H1 (cell line): ENCODE measurements around the gene IL31RA. TPM values are rescaled to one million over a fixed set of nuclear protein-coding genes. Genes with fewer than 3 reads are reported as not detected.

Experiments
- CTCF ChIA-PET: fragments of 300-600 bp; sonication (Branson Sonifier 250); formaldehyde crosslinking; loops from one replicate; lab custom pipeline; 2021; ENCODE audit not compliant: partially characterized antibody; lab: Charles Lee
- POLR2A ChIA-PET: fragments of 300-600 bp; sonication (Branson Sonifier 250); formaldehyde crosslinking; loops from one replicate; lab custom pipeline; 2021; ENCODE audit warnings: inconsistent platforms; ENCODE audit not compliant: partially characterized antibody; lab: Charles Lee
- DNase-seq, 2 experiments: peaks; one replicate each; pipeline versions ENCODE4 v3.0.0 to v3.0.0-alpha.2; 2010 to 2022; ENCODE audit warnings: low spot score in 2 of 2, low read depth in 1 of 2, mixed read lengths in 1 of 2
- FAIRE-seq: peaks from 2 replicates; lab custom pipeline; 2011; peaks lifted over from hg19 to GRCh38; lab: Jason Lieb, UNC
- H2AFZ ChIP-seq: 2 replicates; pipeline ENCODE4 v1.8.1; 2012; ENCODE audit warnings: low read length, inconsistent platforms
- H2AK5ac ChIP-seq: 2 replicates; pipeline ENCODE4 v1.6.1; 2013; ENCODE audit warnings: low read depth, low read length
- H2BK120ac ChIP-seq: replicated peaks from 2 replicates; pipeline ENCODE3; 2013; ENCODE audit warnings: low read depth, low read length, inconsistent platforms
- H2BK12ac ChIP-seq: 2 replicates; pipeline ENCODE4 v1.6.1; 2013; ENCODE audit warnings: low read depth, low read length
- H2BK15ac ChIP-seq: 2 replicates; pipeline ENCODE4 v1.6.1; 2013; ENCODE audit warnings: low read length
- H2BK20ac ChIP-seq: 2 replicates; pipeline ENCODE4 v1.6.1; 2013; ENCODE audit warnings: low read length
- H2BK5ac ChIP-seq: 2 replicates; pipeline ENCODE4 v1.6.1; 2013; ENCODE audit warnings: low read depth, low read length
- H3K14ac ChIP-seq: 2 replicates; pipeline ENCODE4 v1.6.1; 2013; ENCODE audit warnings: inconsistent platforms; ENCODE audit not compliant: insufficient read length
- H3K18ac ChIP-seq: 2 replicates; pipeline ENCODE4 v1.6.1; 2013; ENCODE audit warnings: low read length; ENCODE audit errors: extremely low read depth
- H3K23ac ChIP-seq: 2 replicates; pipeline ENCODE4 v1.6.1; 2013; ENCODE audit warnings: inconsistent platforms; ENCODE audit not compliant: insufficient read length
- H3K23me2 ChIP-seq: 2 replicates; pipeline ENCODE4 v1.6.1; 2013; ENCODE audit warnings: low read depth, low read length
- H3K27ac ChIP-seq: 2 replicates; pipeline ENCODE4 v1.6.1; 2011; ENCODE audit warnings: low read depth, low read length, inconsistent platforms
- H3K27me3 ChIP-seq, 4 experiments: replicated peaks in 1 of 4; 1 replicate in 1 of 4; 2 replicates in 3 of 4; pipeline versions ENCODE4 v1.6.1 to v1.8.1; 2011 to 2013; ENCODE audit warnings: low read length in 3 of 4, mild to moderate bottlenecking in 3 of 4, inconsistent platforms in 2 of 4, mixed read lengths in 2 of 4, moderate library complexity in 1 of 4; ENCODE audit not compliant: control insufficient read depth in 3 of 4, insufficient read depth in 3 of 4; ENCODE audit errors: extremely low read depth in 1 of 4
- H3K36me3 ChIP-seq, 4 experiments: 2 replicates each; pipeline versions ENCODE4 v1.6.1 to v1.8.1; 2011 to 2013; ENCODE audit warnings: mild to moderate bottlenecking in 4 of 4, low read length in 3 of 4, moderate library complexity in 2 of 4, control low read depth in 1 of 4, inconsistent platforms in 1 of 4; ENCODE audit not compliant: insufficient read depth in 4 of 4, control insufficient read depth in 2 of 4
- H3K4ac ChIP-seq: replicated peaks from 2 replicates; pipeline ENCODE3; 2013; ENCODE audit warnings: low read length, low read depth, mixed read lengths, inconsistent platforms; ENCODE audit not compliant: insufficient read length
- H3K4me1 ChIP-seq, 4 experiments: replicated peaks in 1 of 4; 1 replicate in 1 of 4; 2 replicates in 3 of 4; pipeline versions ENCODE4 v1.6.1 to v1.8.1; 2011 to 2013; ENCODE audit warnings: low read length in 3 of 4, inconsistent platforms in 2 of 4, mixed read lengths in 1 of 4; ENCODE audit not compliant: insufficient read depth in 4 of 4, control insufficient read depth in 3 of 4
- H3K4me2 ChIP-seq, 2 experiments: 2 replicates each; pipeline versions ENCODE4 v1.6.1 to v1.8.1; 2011 to 2013; ENCODE audit warnings: low read depth in 2 of 2, low read length in 2 of 2, control low read depth in 1 of 2, inconsistent platforms in 1 of 2, mild to moderate bottlenecking in 1 of 2; ENCODE audit not compliant: insufficient read depth in 1 of 2
- H3K4me3 ChIP-seq, 4 experiments: fragments of 200-600, 300-600 bp in 1 of 4; sonication (generic), shearing (Covaris generic), sonication (Bioruptor Twin) in 1 of 4; 2 replicates each; pipeline versions ENCODE4 v1.5.1 to v1.8.1; 2011 to 2016; ENCODE audit warnings: low read length in 4 of 4, low read depth in 3 of 4, control low read depth in 2 of 4, inconsistent platforms in 2 of 4, mild to moderate bottlenecking in 2 of 4, mixed read lengths in 1 of 4, moderate library complexity in 1 of 4; ENCODE audit not compliant: insufficient read depth in 2 of 4; ENCODE audit errors: extremely low read depth in 1 of 4
- H3K56ac ChIP-seq: replicated peaks from 2 replicates; pipeline ENCODE3; 2013; ENCODE audit warnings: low read depth, mild to moderate bottlenecking, mixed read lengths, low read length, inconsistent platforms; ENCODE audit not compliant: insufficient read length
- H3K79me1 ChIP-seq: 2 replicates; pipeline ENCODE4 v1.6.1; 2013; ENCODE audit warnings: low read depth, low read length, control low read depth
- H3K79me2 ChIP-seq, 2 experiments: 2 replicates each; pipeline versions ENCODE4 v1.6.1 to v1.8.1; 2012 to 2013; ENCODE audit warnings: low read length in 2 of 2, mild to moderate bottlenecking in 2 of 2, inconsistent platforms in 1 of 2; ENCODE audit not compliant: insufficient read depth in 2 of 2, control insufficient read depth in 1 of 2
- H3K9ac ChIP-seq, 4 experiments: replicated peaks in 1 of 4; 1 replicate in 1 of 4; 2 replicates in 3 of 4; pipeline versions ENCODE4 v1.6.1 to v1.8.1; 2011 to 2013; ENCODE audit warnings: low read depth in 3 of 4, low read length in 3 of 4, control low read depth in 2 of 4, mild to moderate bottlenecking in 2 of 4, moderate library complexity in 2 of 4, inconsistent platforms in 1 of 4; ENCODE audit errors: extremely low read depth in 1 of 4
- H3K9me3 ChIP-seq, 2 experiments: 2 replicates each; pipeline versions ENCODE4 v1.6.1 to v1.8.1; 2012 to 2013; ENCODE audit warnings: mild to moderate bottlenecking in 2 of 2, moderate library complexity in 2 of 2, control low read depth in 1 of 2, inconsistent platforms in 1 of 2, low read depth in 1 of 2, low read length in 1 of 2, mixed read lengths in 1 of 2; ENCODE audit not compliant: insufficient read depth in 2 of 2
- H4K20me1 ChIP-seq, 2 experiments: replicated peaks in 1 of 2; 2 replicates each; pipeline versions ENCODE3 to v1.8.1; 2011 to 2013; ENCODE audit warnings: inconsistent platforms in 2 of 2, low read length in 2 of 2, mild to moderate bottlenecking in 1 of 2; ENCODE audit not compliant: insufficient read depth in 2 of 2, control insufficient read depth in 1 of 2
- H4K5ac ChIP-seq: 2 replicates; pipeline ENCODE4 v1.6.1; 2013; ENCODE audit warnings: low read length, low read depth, mixed read lengths, inconsistent platforms; ENCODE audit not compliant: insufficient read length
- H4K8ac ChIP-seq: 2 replicates; pipeline ENCODE4 v1.8.0; 2013; ENCODE audit warnings: mild to moderate bottlenecking, moderate library complexity, low read length, inconsistent platforms; ENCODE audit not compliant: insufficient read depth; ENCODE audit errors: extremely low read depth
- H4K91ac ChIP-seq: replicated peaks from 2 replicates; pipeline ENCODE3; 2013; ENCODE audit warnings: low read length, mixed read lengths, inconsistent platforms; ENCODE audit not compliant: insufficient read length
- BCL11A ChIP-seq, 2 experiments: IDR thresholded peaks; one replicate each; pipeline ENCODE4 v1.6.1; 2011; ENCODE audit warnings: low read depth in 2 of 2, low read length in 2 of 2, mild to moderate bottlenecking in 2 of 2
- CBX5 ChIP-seq: fragments of 300-800, 300-1000 bp; sonication (generic); IDR thresholded peaks from 2 replicates; pipeline ENCODE4 v1.7.1; 2016; ENCODE audit warnings: antibody characterized with exemption, low read length, low read depth
- CHD2 ChIP-seq: IDR thresholded peaks from 2 replicates; pipeline ENCODE4 v1.6.1; 2012; ENCODE audit warnings: low read length, improper control_type of control experiment
- CREB1 ChIP-seq: IDR thresholded peaks from 2 replicates; pipeline ENCODE4 v1.6.1; 2012; ENCODE audit warnings: inconsistent platforms
- GTF2F1 ChIP-seq: IDR thresholded peaks from 2 replicates; pipeline ENCODE4 v1.6.1; 2012; ENCODE audit warnings: low read depth, low read length, improper control_type of control experiment, borderline replicate concordance
- JUN ChIP-seq: IDR thresholded peaks from 2 replicates; pipeline ENCODE4 v1.6.1; 2011; ENCODE audit warnings: low read depth, mild to moderate bottlenecking, improper control_type of control experiment, low read length
- NANOG ChIP-seq: IDR thresholded peaks from 2 replicates; pipeline ENCODE4 v1.6.1; 2011; ENCODE audit warnings: low read length, low read depth, mild to moderate bottlenecking, inconsistent platforms; ENCODE audit not compliant: insufficient read depth, poor library complexity, severe bottlenecking
- PHF8 ChIP-seq: fragments of 200-600 bp; sonication (generic); conservative IDR thresholded peaks from 2 replicates; pipeline ENCODE4 v1.7.1; 2012; ENCODE audit warnings: low read depth, mild to moderate bottlenecking, inconsistent platforms, low read length, moderate library complexity
- POU5F1 ChIP-seq: IDR thresholded peaks from 2 replicates; pipeline ENCODE4 v1.6.1; 2011; ENCODE audit warnings: low read depth, mild to moderate bottlenecking, low read length, moderate library complexity
- RAD21 ChIP-seq, 2 experiments: IDR thresholded peaks in 1 of 2; conservative IDR thresholded peaks in 1 of 2; 2 replicates each; pipeline ENCODE4 v1.6.1; 2011; ENCODE audit warnings: low read depth in 2 of 2, low read length in 2 of 2, improper control_type of control experiment in 1 of 2, inconsistent platforms in 1 of 2, mild to moderate bottlenecking in 1 of 2, moderate library complexity in 1 of 2
- SP4 ChIP-seq: IDR thresholded peaks from 2 replicates; pipeline ENCODE4 v1.6.1; 2012; ENCODE audit warnings: low read length, inconsistent platforms
- SRF ChIP-seq: IDR thresholded peaks from 2 replicates; pipeline ENCODE4 v1.6.1; 2011; ENCODE audit warnings: mild to moderate bottlenecking, low read depth, low read length, moderate library complexity
- ZNF274 ChIP-seq: IDR thresholded peaks from 2 replicates; pipeline ENCODE4 v1.7.0; 2012; ENCODE audit warnings: low read length, borderline replicate concordance; ENCODE audit errors: extremely low read depth
- polyA plus RNA-seq, 7 experiments: library from polyadenylated mRNA; depleted of rRNA in 3 of 7; stranded (reverse) in 5 of 7; unstranded in 2 of 7; fragments of >200 nt in 5 of 7; fragments of 200-250 nt in 2 of 7; gene quantifications; 1 replicate in 5 of 7; 2 replicates in 1 of 7; 4 replicates in 1 of 7; pipeline versions ENCODE4 v1.2.1 to v1.2.3, GENCODE V29; 2011 to 2013; ENCODE audit warnings: missing spikeins in 2 of 7, mixed read lengths in 2 of 7
- total RNA-seq: library from RNA; stranded (reverse); fragmentation: NEBNext Ultra II Directional; extraction: Animal tissue kit (Norgen Biotek cat#: 25700); gene quantifications from 2 replicates; pipeline ENCODE4 v1.2.1, GENCODE V29; 2021
- TF ChIP-seq, protein P1 (sequence below): IDR thresholded peaks from 2 replicates; pipeline ENCODE4 v1.6.1; 2012; ENCODE audit warnings: low read length, inconsistent platforms

The IL31RA gene
- total and polyA plus RNA-seq, 2 of the 8 experiments (the other 6 are each of a cell fraction or from before 2014, with no cell fraction given): not detected

DNA sequence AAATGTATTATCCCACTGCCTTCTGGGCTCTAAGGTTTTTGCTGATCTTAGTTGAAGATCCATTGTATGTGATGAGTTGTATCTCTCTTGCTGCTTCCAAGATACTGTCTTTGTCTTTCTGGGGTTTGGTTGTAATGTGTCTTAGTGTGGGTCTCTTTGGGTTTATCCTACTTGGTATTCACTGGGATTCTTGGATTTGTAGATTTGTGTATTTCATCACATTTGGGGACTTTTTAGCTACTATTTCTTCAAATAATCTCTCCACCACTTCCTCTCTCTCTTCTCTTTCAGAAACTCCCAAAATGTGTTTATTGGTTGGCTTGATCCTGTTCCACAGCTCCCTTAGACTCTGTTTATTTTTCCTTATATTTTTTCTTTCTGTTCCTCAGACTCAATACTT, 26.5 kb downstream of the IL31RA start:
- Histone ChIP-seq H2BK12ac (no peak overlapping the region), H3K23me2 (no peaks in the 10 kb centered on the region), H3K4ac (no peak overlapping the region), H3K4me3 (no peak overlapping the region), H3K27ac (no peak overlapping the region), H3K14ac (no peak overlapping the region), H2BK15ac (no peak overlapping the region), H2AK5ac (no peak overlapping the region), H4K20me1 (no peaks in the 10 kb centered on the region), H3K79me2 (no peaks in the 10 kb centered on the region), H3K23ac (no peak overlapping the region), H4K5ac (no peak overlapping the region), H2BK20ac (no peak overlapping the region), H3K79me1 (no peaks in the 10 kb centered on the region), H3K36me3 (no peaks in the 10 kb centered on the region), H3K9me3 (no peaks in the 10 kb centered on the region), H2AFZ (no peak overlapping the region), H3K56ac (no peak overlapping the region), H2BK5ac (no peak overlapping the region), H3K27me3 (no peaks in the 10 kb centered on the region), H3K4me1 (0 out of 7 replicates have a peak, but pooled peaks cover 0 to 2% (median 0%) of the 10 kb centered on the region in 4 experiments), H4K8ac (no peak overlapping the region), H3K4me2 (no peak overlapping the region), H3K9ac (no peak overlapping the region), H2BK120ac (no peak overlapping the region), H3K18ac (no peak overlapping the region), H4K91ac (no peak overlapping the region)
- TF ChIP-seq RAD21 (IDR thresholded peaks at IDR 0.05 in 1 of 2, conservative IDR thresholded peaks at IDR 0.05 in 1 of 2; ENCODE audit: low read depth in 2 of 2, low read length in 2 of 2) (no peak), ZNF274 (no peak), GTF2F1 (no peak), CBX5 (no peak), BCL11A (IDR thresholded peaks at IDR 0.05; ENCODE audit: low read depth in 2 of 2, low read length in 2 of 2) (no peak), SRF (no peak), CHD2 (no peak), NANOG (no peak), SP4 (no peak), CREB1 (no peak), POU5F1 (no peak), JUN (no peak), PHF8 (no peak)
- TF ChIP-seq, protein P1, sequence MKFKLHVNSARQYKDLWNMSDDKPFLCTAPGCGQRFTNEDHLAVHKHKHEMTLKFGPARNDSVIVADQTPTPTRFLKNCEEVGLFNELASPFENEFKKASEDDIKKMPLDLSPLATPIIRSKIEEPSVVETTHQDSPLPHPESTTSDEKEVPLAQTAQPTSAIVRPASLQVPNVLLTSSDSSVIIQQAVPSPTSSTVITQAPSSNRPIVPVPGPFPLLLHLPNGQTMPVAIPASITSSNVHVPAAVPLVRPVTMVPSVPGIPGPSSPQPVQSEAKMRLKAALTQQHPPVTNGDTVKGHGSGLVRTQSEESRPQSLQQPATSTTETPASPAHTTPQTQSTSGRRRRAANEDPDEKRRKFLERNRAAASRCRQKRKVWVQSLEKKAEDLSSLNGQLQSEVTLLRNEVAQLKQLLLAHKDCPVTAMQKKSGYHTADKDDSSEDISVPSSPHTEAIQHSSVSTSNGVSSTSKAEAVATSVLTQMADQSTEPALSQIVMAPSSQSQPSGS: no peak
- ChIA-PET POLR2A (no interaction called here), CTCF (interaction anchor here (0.6 to 1.1 kb wide), 2 partner anchors 11 to 475 kb away, joined by 3 read pairs; no protein-coding TSS in a partner anchor)
- FAIRE-seq: no peak
- DNase-seq: no peak
